OCI-LY1 (cell line): ENCODE results near the gene ABCA4.

Experiments
- H2AFZ ChIP-seq: fragments of 200-600 bp; sonication (generic), shearing (Covaris generic); 2 replicates; pipeline ENCODE4 v1.6.0; 2014; ENCODE audit warnings: antibody characterized with exemption, mild to moderate bottlenecking, low read length
- H3F3A ChIP-seq: fragments of 200-600 bp; sonication (generic), shearing (Covaris generic); 2 replicates; pipeline ENCODE4 v1.6.0; 2014; ENCODE audit warnings: mild to moderate bottlenecking, antibody characterized with exemption, low read length, moderate library complexity; ENCODE audit not compliant: insufficient read depth
- H3K27ac ChIP-seq: fragments of 200-600 bp; sonication (generic); 2 replicates; pipeline ENCODE4 v1.5.1; 2014; ENCODE audit warnings: low read length, mixed run types, mild to moderate bottlenecking, low read depth; ENCODE audit not compliant: poor library complexity, severe bottlenecking
- H3K27me3 ChIP-seq: fragments of 200-600 bp; sonication (generic); 2 replicates; pipeline ENCODE4 v1.6.0; 2014; ENCODE audit warnings: antibody characterized with exemption, mild to moderate bottlenecking, low read length, moderate library complexity; ENCODE audit not compliant: insufficient read depth
- H3K36me3 ChIP-seq: fragments of 200-600 bp; sonication (generic); 2 replicates; pipeline ENCODE4 v1.6.1; 2014; ENCODE audit warnings: mild to moderate bottlenecking, antibody characterized with exemption, low read length, moderate library complexity, mixed read lengths; ENCODE audit not compliant: insufficient read depth
- H3K4me1 ChIP-seq: fragments of 200-600 bp; sonication (generic); 2 replicates; pipeline ENCODE4 v1.5.1; 2014; ENCODE audit warnings: mild to moderate bottlenecking, low read length, moderate library complexity; ENCODE audit not compliant: insufficient read depth, severe bottlenecking
- H3K4me2 ChIP-seq: fragments of 200-600 bp; sonication (generic), shearing (Covaris generic); 2 replicates; pipeline ENCODE4 v1.6.1; 2014; ENCODE audit warnings: low read length
- H3K4me3 ChIP-seq: fragments of 200-600 bp; sonication (generic); 2 replicates; pipeline ENCODE4 v1.5.1; 2014; ENCODE audit warnings: low read length, low read depth, mild to moderate bottlenecking, mixed read lengths; ENCODE audit not compliant: poor library complexity, severe bottlenecking
- H3K79me2 ChIP-seq: fragments of 200-600 bp; shearing (Covaris generic); 2 replicates; pipeline ENCODE4 v1.6.1; 2016; ENCODE audit warnings: mixed run types, low read length, mixed read lengths; ENCODE audit not compliant: insufficient read depth
- H3K9ac ChIP-seq: fragments of 200-600 bp; sonication (generic), shearing (Covaris generic); 2 replicates; pipeline ENCODE4 v1.6.1; 2014; ENCODE audit warnings: mild to moderate bottlenecking, low read length, mixed read lengths
- H3K9me2 ChIP-seq: fragments of 200-600 bp; sonication (generic), shearing (Covaris generic); 2 replicates; pipeline ENCODE4 v1.6.1; 2014; ENCODE audit warnings: low read depth, mild to moderate bottlenecking, low read length, mixed read lengths
- H3K9me3 ChIP-seq: fragments of 200-600 bp; shearing (Covaris generic); 2 replicates; pipeline ENCODE4 v1.6.1; 2014; ENCODE audit warnings: low read length, mixed read lengths
- H4K20me1 ChIP-seq: fragments of 200-600 bp; sonication (generic), shearing (Covaris generic); 2 replicates; pipeline ENCODE4 v1.6.0; 2016; ENCODE audit warnings: mild to moderate bottlenecking, low read length; ENCODE audit not compliant: insufficient read depth
- CTCF ChIP-seq: fragments of 200-600 bp; sonication (generic), shearing (Covaris generic); IDR thresholded peaks from 2 replicates; pipeline ENCODE4 v1.5.1; 2017; ENCODE audit warnings: mild to moderate bottlenecking, antibody characterized with exemption, low read length, moderate library complexity, mixed read lengths
- EZH2 ChIP-seq: fragments of 200-600 bp; sonication (generic), shearing (Covaris generic); IDR thresholded peaks from 2 replicates; pipeline ENCODE4 v1.8.0; 2017; ENCODE audit warnings: borderline replicate concordance, mixed run types, mild to moderate bottlenecking, antibody characterized with exemption, low read length, moderate library complexity, mixed read lengths

The ABCA4 gene

GRCh38 chr1:94101613-94102525 lies 19.1 kb downstream of the ABCA4 start:
- Histone ChIP-seq H3K4me2 (no peak overlapping the region), H3K9ac (no peak overlapping the region), H3K4me1 (no peaks in the 10 kb centered on the region), H3K9me3 (no peaks in the 10 kb centered on the region), H3K36me3 (no peaks in the 10 kb centered on the region), H3K9me2 (no peaks in the 10 kb centered on the region), H3K4me3 (no peak overlapping the region), H4K20me1 (no peaks in the 10 kb centered on the region), H3K79me2 (no peaks in the 10 kb centered on the region), H3K27ac (no peak overlapping the region), H3F3A (no peaks in the 10 kb centered on the region), H2AFZ (no peak overlapping the region), H3K27me3 (0 out of 2 replicates have a peak, but pooled peaks cover 4% of the 10 kb centered on the region)
- TF ChIP-seq EZH2 = no peak
- TF ChIP-seq CTCF = no peak

GRCh38 chr1:94100785-94101612 lies 19.9 kb downstream of the ABCA4 start:
- Histone ChIP-seq H3K9me3 (no peaks in the 10 kb centered on the region), H3K79me2 (no peaks in the 10 kb centered on the region), H4K20me1 (no peaks in the 10 kb centered on the region), H3K4me3 (no peak overlapping the region), H3K9ac (no peak overlapping the region), H3K27me3 (0 out of 2 replicates have a peak, but pooled peaks cover 4% of the 10 kb centered on the region), H2AFZ (no peak overlapping the region), H3K4me2 (no peak overlapping the region), H3K36me3 (no peaks in the 10 kb centered on the region), H3F3A (no peaks in the 10 kb centered on the region), H3K27ac (no peak overlapping the region), H3K9me2 (no peaks in the 10 kb centered on the region), H3K4me1 (no peaks in the 10 kb centered on the region)
- TF ChIP-seq CTCF (no peak), EZH2 (no peak)

- no peaks in the 10 kb centered on the region for H3F3A ChIP-seq
- no peaks in the 10 kb centered on the region for H3K9me3 ChIP-seq
- no peaks in the 10 kb centered on the region for H3K79me2 ChIP-seq
- TF ChIP-seq EZH2 (no peak), CTCF (no peak)
- no peak overlapping the region for H3K9ac ChIP-seq
- 0 out of 2 replicates have a peak, but pooled peaks cover 4% of the 10 kb centered on the region for H3K27me3 ChIP-seq
- no peaks in the 10 kb centered on the region for H3K9me2 ChIP-seq
- H3K36me3 ChIP-seq = no peaks in the 10 kb centered on the region
- no peak overlapping the region for H3K27ac ChIP-seq
- H4K20me1 ChIP-seq = no peaks in the 10 kb centered on the region
- no peak overlapping the region for H3K4me2 ChIP-seq
- H3K4me1 ChIP-seq = no peaks in the 10 kb centered on the region
- no peak overlapping the region for H3K4me3 ChIP-seq
- H2AFZ ChIP-seq = no peak overlapping the region
These were observed 20.7 kb downstream of the ABCA4 start for GRCh38 chr1:94100129-94100784.
